ENCODE data around the gene FAM83E. TPM values are rescaled to one million over a fixed set of nuclear protein-coding genes. Genes with fewer than 3 reads are reported as not detected.

The FAM83E gene
- polyA plus RNA-seq, 2 of the 4 experiments (the other 2 are of a cell fraction), result 0.16 to 0.41 TPM

- TF ChIP-seq RAD21 (conservative IDR thresholded peaks at IDR 0.05 in 1 of 2, IDR thresholded peaks at IDR 0.05 in 1 of 2) (no peak), JUN (IDR thresholded peaks at IDR 0.05) (peak in 1 of 2 experiments; percentile 2; a peak in 1 of 5 replicates), HOXA7 (CRISPR knock-in tag; IDR thresholded peaks at IDR 0.05) (no peak), TP53 (CRISPR knock-in tag; IDR thresholded peaks at IDR 0.05) (no peak), TFCP2L1 (CRISPR knock-in tag; IDR thresholded peaks at IDR 0.05) (no peak)
- Histone ChIP-seq H3K27ac (no peak overlapping the region), H3K4me3 (no peak overlapping the region), H3K9me3 (no peaks in the 10 kb centered on the region), H3K4me2 (no peak overlapping the region), H3K4me1 (peaks cover 38% of the 10 kb centered on the region)
- WGBS (ENCODE audit: missing lambda C conversion rate), result 94% methylated on average over 32 of the region's 34 CpGs
- ATAC-seq (no peak), DNase-seq (ENCODE audit: low read depth in 1 of 2, low spot score in 1 of 2) (no peak), FAIRE-seq (no peak)
- ChIA-PET CTCF (interaction anchor here (1.2 to 2.7 kb wide), 3 partner anchors 10 to 186 kb away, joined by 3 to 8 read pairs (median 3); partner anchors contain the start of genes RPL18 and SPHK2), POLR2A (interaction anchor here (1.1 to 2.6 kb wide), 2 partner anchors 9 to 10 kb away, joined by 3 to 22 read pairs; partner anchors contain the start of genes DBP, RPL18 and SPHK2)
Measured at GRCh38 chr19:48628486-48629296, 13.8 kb upstream of the FAM83E start.

DNA sequence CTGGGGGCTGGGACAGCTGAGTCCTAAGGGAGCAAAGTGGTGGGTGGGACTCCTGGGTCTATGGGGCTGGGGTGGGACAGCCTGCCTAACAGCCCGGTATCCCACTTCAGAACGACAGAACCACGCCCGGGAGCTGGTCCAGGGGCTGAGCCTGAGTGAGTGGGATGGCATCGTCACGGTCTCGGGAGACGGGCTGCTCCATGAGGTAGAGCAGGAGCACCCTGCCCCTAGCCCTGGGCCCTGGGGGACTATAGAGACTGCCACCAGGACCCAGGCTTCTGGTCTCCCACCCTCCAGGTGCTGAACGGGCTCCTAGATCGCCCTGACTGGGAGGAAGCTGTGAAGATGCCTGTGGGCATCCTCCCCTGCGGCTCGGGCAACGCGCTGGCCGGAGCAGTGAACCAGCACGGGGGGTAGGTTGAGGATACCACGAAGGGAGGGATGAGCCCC lies 13.0 kb upstream of the FAM83E start:
- ChIA-PET CTCF (interaction anchor here (1.2 to 2.7 kb wide), 3 partner anchors 9 to 186 kb away, joined by 3 to 8 read pairs (median 3); partner anchors contain the start of genes RPL18 and SPHK2), POLR2A (interaction anchor here (1.1 to 2.6 kb wide), 2 partner anchors 9 kb away, joined by 3 to 22 read pairs; partner anchors contain the start of genes DBP, RPL18 and SPHK2)
- Histone ChIP-seq H3K27ac (peak overlapping the region in 1 of 2 experiments; percentile 36; a peak in 3 of 6 replicates), H3K9me3 (no peaks in the 10 kb centered on the region), H3K4me1 (peaks cover 35% of the 10 kb centered on the region), H3K4me3 (no peak overlapping the region), H3K4me2 (no peak overlapping the region)
- ATAC-seq (no peak), FAIRE-seq (no peak), DNase-seq (ENCODE audit: low read depth in 1 of 2, low spot score in 1 of 2) (no peak)
- TF ChIP-seq NR3C1 (IDR thresholded peaks at IDR 0.05) (no peak), ZNF302 (CRISPR knock-in tag; IDR thresholded peaks at IDR 0.05) (no peak), CBX8 (IDR thresholded peaks at IDR 0.05) (no peak), ESRRA (IDR thresholded peaks at IDR 0.05; ENCODE audit: borderline replicate concordance, low read length) (no peak), REST (IDR thresholded peaks at IDR 0.05) (no peak), TFCP2L1 (CRISPR knock-in tag; IDR thresholded peaks at IDR 0.05) (no peak), RARB (CRISPR knock-in tag; IDR thresholded peaks at IDR 0.05) (no peak), NFE2L2 (conservative IDR thresholded peaks at IDR 0.05; ENCODE audit: low read length) (no peak), JUN (IDR thresholded peaks at IDR 0.05) (no peak), RAD21 (conservative IDR thresholded peaks at IDR 0.05 in 1 of 2, IDR thresholded peaks at IDR 0.05 in 1 of 2) (no peak), RCOR1 (IDR thresholded peaks at IDR 0.05; ENCODE audit: low read depth, low read length) (no peak), PHF8 (IDR thresholded peaks at IDR 0.05; ENCODE audit: borderline replicate concordance, low read depth) (no peak)
- TF ChIP-seq, protein P1, sequence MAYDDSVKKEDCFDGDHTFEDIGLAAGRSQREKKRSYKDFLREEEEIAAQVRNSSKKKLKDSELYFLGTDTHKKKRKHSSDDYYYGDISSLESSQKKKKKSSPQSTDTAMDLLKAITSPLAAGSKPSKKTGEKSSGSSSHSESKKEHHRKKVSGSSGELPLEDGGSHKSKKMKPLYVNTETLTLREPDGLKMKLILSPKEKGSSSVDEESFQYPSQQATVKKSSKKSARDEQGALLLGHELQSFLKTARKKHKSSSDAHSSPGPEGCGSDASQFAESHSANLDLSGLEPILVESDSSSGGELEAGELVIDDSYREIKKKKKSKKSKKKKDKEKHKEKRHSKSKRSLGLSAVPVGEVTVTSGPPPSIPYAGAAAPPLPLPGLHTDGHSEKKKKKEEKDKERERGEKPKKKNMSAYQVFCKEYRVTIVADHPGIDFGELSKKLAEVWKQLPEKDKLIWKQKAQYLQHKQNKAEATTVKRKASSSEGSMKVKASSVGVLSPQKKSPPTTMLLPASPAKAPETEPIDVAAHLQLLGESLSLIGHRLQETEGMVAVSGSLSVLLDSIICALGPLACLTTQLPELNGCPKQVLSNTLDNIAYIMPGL (CRISPR knock-in tag; IDR thresholded peaks at IDR 0.05; ENCODE audit: borderline replicate concordance), result no peak
- TF ChIP-seq, protein P2, sequence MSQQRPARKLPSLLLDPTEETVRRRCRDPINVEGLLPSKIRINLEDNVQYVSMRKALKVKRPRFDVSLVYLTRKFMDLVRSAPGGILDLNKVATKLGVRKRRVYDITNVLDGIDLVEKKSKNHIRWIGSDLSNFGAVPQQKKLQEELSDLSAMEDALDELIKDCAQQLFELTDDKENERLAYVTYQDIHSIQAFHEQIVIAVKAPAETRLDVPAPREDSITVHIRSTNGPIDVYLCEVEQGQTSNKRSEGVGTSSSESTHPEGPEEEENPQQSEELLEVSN (IDR thresholded peaks at IDR 0.05; ENCODE audit: borderline replicate concordance, low read depth), result no peak
- WGBS (ENCODE audit: missing lambda C conversion rate), result 87% methylated on average over 16 of the region's 17 CpGs
